H1 (cell line): ENCODE measurements around the gene TET2. TPM values are rescaled to one million over a fixed set of nuclear protein-coding genes. Genes with fewer than 3 reads are reported as not detected.

Experiments used
- CTCF ChIA-PET: fragments of 300-600 bp; sonication (Branson Sonifier 250); formaldehyde crosslinking; loops from one replicate; lab custom pipeline; 2021; ENCODE audit not compliant: partially characterized antibody; lab: Charles Lee
- POLR2A ChIA-PET: fragments of 300-600 bp; sonication (Branson Sonifier 250); formaldehyde crosslinking; loops from one replicate; lab custom pipeline; 2021; ENCODE audit warnings: inconsistent platforms; ENCODE audit not compliant: partially characterized antibody; lab: Charles Lee
- DNase-seq, 2 experiments: peaks; one replicate each; pipeline versions ENCODE4 v3.0.0 to v3.0.0-alpha.2; 2010 to 2022; ENCODE audit warnings: low spot score in 2 of 2, low read depth in 1 of 2, mixed read lengths in 1 of 2
- FAIRE-seq: peaks from 2 replicates; lab custom pipeline; 2011; peaks lifted over from hg19 to GRCh38; lab: Jason Lieb, UNC
- H2AFZ ChIP-seq: 2 replicates; pipeline ENCODE4 v1.8.1; 2012; ENCODE audit warnings: low read length, inconsistent platforms
- H2AK5ac ChIP-seq: 2 replicates; pipeline ENCODE4 v1.6.1; 2013; ENCODE audit warnings: low read depth, low read length
- H2BK120ac ChIP-seq: replicated peaks from 2 replicates; pipeline ENCODE3; 2013; ENCODE audit warnings: low read depth, low read length, inconsistent platforms
- H2BK12ac ChIP-seq: 2 replicates; pipeline ENCODE4 v1.6.1; 2013; ENCODE audit warnings: low read depth, low read length
- H2BK15ac ChIP-seq: 2 replicates; pipeline ENCODE4 v1.6.1; 2013; ENCODE audit warnings: low read length
- H2BK20ac ChIP-seq: 2 replicates; pipeline ENCODE4 v1.6.1; 2013; ENCODE audit warnings: low read length
- H2BK5ac ChIP-seq: 2 replicates; pipeline ENCODE4 v1.6.1; 2013; ENCODE audit warnings: low read depth, low read length
- H3K14ac ChIP-seq: 2 replicates; pipeline ENCODE4 v1.6.1; 2013; ENCODE audit warnings: inconsistent platforms; ENCODE audit not compliant: insufficient read length
- H3K18ac ChIP-seq: 2 replicates; pipeline ENCODE4 v1.6.1; 2013; ENCODE audit warnings: low read length; ENCODE audit errors: extremely low read depth
- H3K23ac ChIP-seq: 2 replicates; pipeline ENCODE4 v1.6.1; 2013; ENCODE audit warnings: inconsistent platforms; ENCODE audit not compliant: insufficient read length
- H3K23me2 ChIP-seq: 2 replicates; pipeline ENCODE4 v1.6.1; 2013; ENCODE audit warnings: low read depth, low read length
- H3K27ac ChIP-seq: 2 replicates; pipeline ENCODE4 v1.6.1; 2011; ENCODE audit warnings: low read depth, low read length, inconsistent platforms
- H3K27me3 ChIP-seq, 4 experiments: replicated peaks in 1 of 4; 1 replicate in 1 of 4; 2 replicates in 3 of 4; pipeline versions ENCODE4 v1.6.1 to v1.8.1; 2011 to 2013; ENCODE audit warnings: low read length in 3 of 4, mild to moderate bottlenecking in 3 of 4, inconsistent platforms in 2 of 4, mixed read lengths in 2 of 4, moderate library complexity in 1 of 4; ENCODE audit not compliant: control insufficient read depth in 3 of 4, insufficient read depth in 3 of 4; ENCODE audit errors: extremely low read depth in 1 of 4
- H3K36me3 ChIP-seq, 4 experiments: 2 replicates each; pipeline versions ENCODE4 v1.6.1 to v1.8.1; 2011 to 2013; ENCODE audit warnings: mild to moderate bottlenecking in 4 of 4, low read length in 3 of 4, moderate library complexity in 2 of 4, control low read depth in 1 of 4, inconsistent platforms in 1 of 4; ENCODE audit not compliant: insufficient read depth in 4 of 4, control insufficient read depth in 2 of 4
- H3K4ac ChIP-seq: replicated peaks from 2 replicates; pipeline ENCODE3; 2013; ENCODE audit warnings: low read length, low read depth, mixed read lengths, inconsistent platforms; ENCODE audit not compliant: insufficient read length
- H3K4me1 ChIP-seq, 4 experiments: replicated peaks in 1 of 4; 1 replicate in 1 of 4; 2 replicates in 3 of 4; pipeline versions ENCODE4 v1.6.1 to v1.8.1; 2011 to 2013; ENCODE audit warnings: low read length in 3 of 4, inconsistent platforms in 2 of 4, mixed read lengths in 1 of 4; ENCODE audit not compliant: insufficient read depth in 4 of 4, control insufficient read depth in 3 of 4
- H3K4me2 ChIP-seq, 2 experiments: 2 replicates each; pipeline versions ENCODE4 v1.6.1 to v1.8.1; 2011 to 2013; ENCODE audit warnings: low read depth in 2 of 2, low read length in 2 of 2, control low read depth in 1 of 2, inconsistent platforms in 1 of 2, mild to moderate bottlenecking in 1 of 2; ENCODE audit not compliant: insufficient read depth in 1 of 2
- H3K4me3 ChIP-seq, 4 experiments: fragments of 200-600, 300-600 bp in 1 of 4; sonication (generic), shearing (Covaris generic), sonication (Bioruptor Twin) in 1 of 4; 2 replicates each; pipeline versions ENCODE4 v1.5.1 to v1.8.1; 2011 to 2016; ENCODE audit warnings: low read length in 4 of 4, low read depth in 3 of 4, control low read depth in 2 of 4, inconsistent platforms in 2 of 4, mild to moderate bottlenecking in 2 of 4, mixed read lengths in 1 of 4, moderate library complexity in 1 of 4; ENCODE audit not compliant: insufficient read depth in 2 of 4; ENCODE audit errors: extremely low read depth in 1 of 4
- H3K56ac ChIP-seq: replicated peaks from 2 replicates; pipeline ENCODE3; 2013; ENCODE audit warnings: low read depth, mild to moderate bottlenecking, mixed read lengths, low read length, inconsistent platforms; ENCODE audit not compliant: insufficient read length
- H3K79me1 ChIP-seq: 2 replicates; pipeline ENCODE4 v1.6.1; 2013; ENCODE audit warnings: low read depth, low read length, control low read depth
- H3K79me2 ChIP-seq, 2 experiments: 2 replicates each; pipeline versions ENCODE4 v1.6.1 to v1.8.1; 2012 to 2013; ENCODE audit warnings: low read length in 2 of 2, mild to moderate bottlenecking in 2 of 2, inconsistent platforms in 1 of 2; ENCODE audit not compliant: insufficient read depth in 2 of 2, control insufficient read depth in 1 of 2
- H3K9ac ChIP-seq, 4 experiments: replicated peaks in 1 of 4; 1 replicate in 1 of 4; 2 replicates in 3 of 4; pipeline versions ENCODE4 v1.6.1 to v1.8.1; 2011 to 2013; ENCODE audit warnings: low read depth in 3 of 4, low read length in 3 of 4, control low read depth in 2 of 4, mild to moderate bottlenecking in 2 of 4, moderate library complexity in 2 of 4, inconsistent platforms in 1 of 4; ENCODE audit errors: extremely low read depth in 1 of 4
- H3K9me3 ChIP-seq, 2 experiments: 2 replicates each; pipeline versions ENCODE4 v1.6.1 to v1.8.1; 2012 to 2013; ENCODE audit warnings: mild to moderate bottlenecking in 2 of 2, moderate library complexity in 2 of 2, control low read depth in 1 of 2, inconsistent platforms in 1 of 2, low read depth in 1 of 2, low read length in 1 of 2, mixed read lengths in 1 of 2; ENCODE audit not compliant: insufficient read depth in 2 of 2
- H4K20me1 ChIP-seq, 2 experiments: replicated peaks in 1 of 2; 2 replicates each; pipeline versions ENCODE3 to v1.8.1; 2011 to 2013; ENCODE audit warnings: inconsistent platforms in 2 of 2, low read length in 2 of 2, mild to moderate bottlenecking in 1 of 2; ENCODE audit not compliant: insufficient read depth in 2 of 2, control insufficient read depth in 1 of 2
- H4K5ac ChIP-seq: 2 replicates; pipeline ENCODE4 v1.6.1; 2013; ENCODE audit warnings: low read length, low read depth, mixed read lengths, inconsistent platforms; ENCODE audit not compliant: insufficient read length
- H4K8ac ChIP-seq: 2 replicates; pipeline ENCODE4 v1.8.0; 2013; ENCODE audit warnings: mild to moderate bottlenecking, moderate library complexity, low read length, inconsistent platforms; ENCODE audit not compliant: insufficient read depth; ENCODE audit errors: extremely low read depth
- H4K91ac ChIP-seq: replicated peaks from 2 replicates; pipeline ENCODE3; 2013; ENCODE audit warnings: low read length, mixed read lengths, inconsistent platforms; ENCODE audit not compliant: insufficient read length
- CREB1 ChIP-seq: IDR thresholded peaks from 2 replicates; pipeline ENCODE4 v1.6.1; 2012; ENCODE audit warnings: inconsistent platforms
- EZH2 ChIP-seq: fragments of 200-600 bp; sonication (generic); IDR thresholded peaks from 2 replicates; pipeline ENCODE4 v1.7.1; 2012; ENCODE audit warnings: low read depth, mild to moderate bottlenecking, moderate library complexity, low read length, inconsistent platforms; ENCODE audit not compliant: severe bottlenecking
- HDAC2 ChIP-seq, 2 experiments: fragments of 300-600 bp in 1 of 2; sonication (generic) in 1 of 2; IDR thresholded peaks; 2 replicates each; pipeline ENCODE4 v1.6.1; 2011 to 2012; ENCODE audit warnings: low read depth in 2 of 2, low read length in 2 of 2, mild to moderate bottlenecking in 2 of 2, moderate library complexity in 2 of 2, borderline replicate concordance in 1 of 2, inconsistent platforms in 1 of 2
- JUN ChIP-seq: IDR thresholded peaks from 2 replicates; pipeline ENCODE4 v1.6.1; 2011; ENCODE audit warnings: low read depth, mild to moderate bottlenecking, improper control_type of control experiment, low read length
- POLR2A ChIP-seq, 2 experiments: IDR thresholded peaks; 1 replicate in 1 of 2; 2 replicates in 1 of 2; pipeline ENCODE4 v1.6.1; 2011; ENCODE audit warnings: low read depth in 2 of 2, low read length in 2 of 2, mild to moderate bottlenecking in 2 of 2; ENCODE audit errors: control extremely low read depth in 1 of 2
- POLR2AphosphoS5 ChIP-seq: IDR thresholded peaks from 2 replicates; pipeline ENCODE4 v1.6.1; 2011; ENCODE audit warnings: low read depth, low read length
- RNF2 ChIP-seq: fragments of 200-900, 300-1000 bp; sonication (generic); IDR thresholded peaks from 2 replicates; pipeline ENCODE4 v1.7.1; 2016; ENCODE audit warnings: borderline replicate concordance, low read depth, mild to moderate bottlenecking, antibody characterized with exemption, low read length; ENCODE audit not compliant: poor library complexity, severe bottlenecking; ENCODE audit errors: missing control alignments
- SUZ12 ChIP-seq: fragments of 200-600 bp; sonication (generic); IDR thresholded peaks from 2 replicates; pipeline ENCODE4 v1.6.1; 2012; ENCODE audit warnings: mild to moderate bottlenecking, inconsistent platforms, low read length, moderate library complexity, mixed read lengths
- TBP ChIP-seq: IDR thresholded peaks from 2 replicates; pipeline ENCODE4 v1.6.1; 2011; ENCODE audit warnings: low read depth, low read length, improper control_type of control experiment
- WGBS, 2 experiments: shearing (Covaris generic) in 1 of 2; methylation state at CpG; one replicate each; pipeline versions ENCODE4 v1.1.6 to v1.1.7; 2013 to 2015; ENCODE audit warnings: low lambda C conversion rate in 2 of 2, mixed read lengths in 2 of 2, inconsistent platforms in 1 of 2, low coverage in 1 of 2, missing lambda C conversion rate in 1 of 2; ENCODE audit not compliant: insufficient replicate concordance in 2 of 2, insufficient coverage in 1 of 2, insufficient read length in 1 of 2; ENCODE audit errors: extremely low coverage in 1 of 2, missing lambda C conversion rate in 1 of 2; 5-methylcytosine and 5-hydroxymethylcytosine counted together
- long read RNA-seq, 2 experiments: library from RNA in 1 of 2; library from capped mRNA in 1 of 2; stranded (forward); transcript quantifications; one replicate each; pipeline ENCODE4 v2.0.0, GENCODE V29; 2021; ENCODE audit warnings: inconsistent platforms in 1 of 2
- polyA minus RNA-seq, 3 experiments: library from RNA; depleted of rRNA, polyadenylated mRNA; stranded (reverse); fragments of >200 nt; gene quantifications; 1 replicate in 2 of 3; 2 replicates in 1 of 3; pipeline ENCODE4 v1.2.3, GENCODE V29; 2011
- polyA plus RNA-seq, 7 experiments: library from polyadenylated mRNA; depleted of rRNA in 3 of 7; stranded (reverse) in 5 of 7; unstranded in 2 of 7; fragments of >200 nt in 5 of 7; fragments of 200-250 nt in 2 of 7; gene quantifications; 1 replicate in 5 of 7; 2 replicates in 1 of 7; 4 replicates in 1 of 7; pipeline versions ENCODE4 v1.2.1 to v1.2.3, GENCODE V29; 2011 to 2013; ENCODE audit warnings: missing spikeins in 2 of 7, mixed read lengths in 2 of 7
- total RNA-seq: library from RNA; stranded (reverse); fragmentation: NEBNext Ultra II Directional; extraction: Animal tissue kit (Norgen Biotek cat#: 25700); gene quantifications from 2 replicates; pipeline ENCODE4 v1.2.1, GENCODE V29; 2021

The TET2 gene
- 1.9 and 2.6 TPM in 2 replicates for total RNA-seq
- 0.39 and 1.0 TPM in 2 replicates for polyA plus RNA-seq (2011; rRNA removed)
- polyA plus RNA-seq (2011; cell fraction: cytosol; rRNA removed) = 0.74 TPM
- polyA plus RNA-seq (2011; cell fraction: nucleus; rRNA removed) = 1.2 TPM
- 0.80 to 1.4 TPM (median 0.95 TPM) in 4 replicates for polyA plus RNA-seq (2012, experiment 1 of 2)
- 0.03 TPM for polyA plus RNA-seq (2012, experiment 2 of 2)
- 0.71 TPM for polyA plus RNA-seq (2013, experiment 1 of 2)
- 0.57 TPM for polyA plus RNA-seq (2013, experiment 2 of 2)
- polyA minus RNA-seq (2011; rRNA and poly(A)+ RNA removed) = 6.8 and 9.3 TPM in 2 replicates
- 1.8 TPM for polyA minus RNA-seq (2011; cell fraction: cytosol; rRNA and poly(A)+ RNA removed)
- 21.6 TPM for polyA minus RNA-seq (2011; cell fraction: nucleus; rRNA and poly(A)+ RNA removed)
- long read RNA-seq, experiment 1 = 0 reads
- long read RNA-seq, experiment 2 = 0 reads

DNA sequence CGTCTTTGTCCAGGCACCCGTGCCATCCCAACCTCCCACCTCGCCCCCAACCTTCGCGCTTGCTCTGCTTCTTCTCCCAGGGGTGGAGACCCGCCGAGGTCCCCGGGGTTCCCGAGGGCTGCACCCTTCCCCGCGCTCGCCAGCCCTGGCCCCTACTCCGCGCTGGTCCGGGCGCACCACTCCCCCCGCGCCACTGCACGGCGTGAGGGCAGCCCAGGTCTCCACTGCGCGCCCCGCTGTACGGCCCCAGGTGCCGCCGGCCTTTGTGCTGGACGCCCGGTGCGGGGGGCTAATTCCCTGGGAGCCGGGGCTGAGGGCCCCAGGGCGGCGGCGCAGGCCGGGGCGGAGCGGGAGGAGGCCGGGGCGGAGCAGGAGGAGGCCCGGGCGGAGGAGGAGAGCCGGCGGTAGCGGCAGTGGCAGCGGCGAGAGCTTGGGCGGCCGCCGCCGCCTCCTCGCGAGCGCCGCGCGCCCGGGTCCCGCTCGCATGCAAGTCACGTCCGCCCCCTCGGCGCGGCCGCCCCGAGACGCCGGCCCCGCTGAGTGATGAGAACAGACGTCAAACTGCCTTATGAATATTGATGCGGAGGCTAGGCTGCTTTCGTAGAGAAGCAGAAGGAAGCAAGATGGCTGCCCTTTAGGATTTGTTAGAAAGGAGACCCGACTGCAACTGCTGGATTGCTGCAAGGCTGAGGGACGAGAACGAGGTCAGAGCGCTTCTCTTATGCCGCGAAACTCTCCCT lies at the start of gene TET2:
TSS of gene TET2 (plus strand) at position 601 of the 740 bp plus-strand sequence. CDS start 87,067 bp downstream, outside the sequence.
- H3K9me3 ChIP-seq = no peaks in the 10 kb centered on the region
- H3K23ac ChIP-seq = no peak within 1 kb of the TSS
- no peak within 1 kb of the TSS for H2BK120ac ChIP-seq
- peaks cover 13% of the 10 kb centered on the region for H3K23me2 ChIP-seq
- no peak within 1 kb of the TSS for H4K5ac ChIP-seq
- FAIRE-seq (no peak), DNase-seq (peak in 1 of 2 experiments; percentile 67)
- peaks cover 0 to 3% (median 0%) of the 10 kb centered on the region in 4 experiments; a peak in 2 of 7 replicates for H3K4me1 ChIP-seq
- peak within 1 kb of the TSS; percentile 36 for H3K4ac ChIP-seq
- H2BK5ac ChIP-seq = no peak within 1 kb of the TSS
- ChIA-PET POLR2A (interaction anchor here (0.6 to 1.8 kb wide), 4 partner anchors 9 to 956 kb away, joined by 3 to 9 read pairs (median 4); partner anchors contain the start of gene PPA2), CTCF (interaction anchor here (1.0 to 1.2 kb wide), 3 partner anchors 16 to 315 kb away, joined by 3 read pairs; no protein-coding TSS in a partner anchor)
- 1% methylated on average over 24 of the region's 77 CpGs; no CpG with 5 or more reads in 1 of the 2 experiments for WGBS, 2 experiments
- no peak within 1 kb of the TSS for H3K56ac ChIP-seq
- no peak within 1 kb of the TSS for H2BK15ac ChIP-seq
- peaks cover 24 to 77% (median 62%) of the 10 kb centered on the region in 4 experiments for H3K27me3 ChIP-seq
- H3K27ac ChIP-seq = no peak within 1 kb of the TSS
- peaks cover 3 to 7% of the 10 kb centered on the region in 2 experiments for H4K20me1 ChIP-seq
- no peak within 1 kb of the TSS for H3K14ac ChIP-seq
- no peak within 1 kb of the TSS for H2AK5ac ChIP-seq
- 0 out of 2 replicates have a peak within 1 kb of the TSS, but pooled peaks have one; percentile 20 for H2BK12ac ChIP-seq
- H3K36me3 ChIP-seq = no peaks in the 10 kb centered on the region
- H3K4me2 ChIP-seq = peak within 1 kb of the TSS; percentile 85 to 96
- no peak within 1 kb of the TSS for H4K91ac ChIP-seq
- no peak within 1 kb of the TSS; the same call in 1 of the 2 replicates for H3K18ac ChIP-seq
- H2AFZ ChIP-seq = peak within 1 kb of the TSS; percentile 98
- peak within 1 kb of the TSS; percentile 88 for H4K8ac ChIP-seq
- no peak within 1 kb of the TSS for H2BK20ac ChIP-seq
- H3K79me2 ChIP-seq = no peaks in the 10 kb centered on the region
- peak within 1 kb of the TSS; percentile 85 to 91 (median 88) for H3K4me3 ChIP-seq
- no peaks in the 10 kb centered on the region for H3K79me1 ChIP-seq
- H3K9ac ChIP-seq = peak within 1 kb of the TSS; percentile 74 to 88 (median 83)
- TF ChIP-seq EZH2 = peak; percentile 45
- TF ChIP-seq RNF2 = peak; percentile 51
- TF ChIP-seq POLR2A (IDR thresholded peaks at IDR 0.05; ENCODE audit: control extremely low read depth in 1 of 2, low read depth in 2 of 2, low read length in 2 of 2) = peak in 1 of 2 experiments; percentile 32; a peak in 1 of 3 replicates
- TF ChIP-seq TBP = no peak
- no peak for TF ChIP-seq HDAC2 (IDR thresholded peaks at IDR 0.05; ENCODE audit: borderline replicate concordance in 1 of 2, low read depth in 2 of 2, low read length in 2 of 2)
- TF ChIP-seq SUZ12 = peak; percentile 76
- no peak for TF ChIP-seq JUN
- 0 out of 2 replicates have a peak, but pooled peaks have one; percentile 10 for TF ChIP-seq POLR2AphosphoS5
- peak; percentile 49 for TF ChIP-seq CREB1
